DMS153 treated with DMSO at 0.1 percent for 48 hours (cell line): ENCODE data around the gene CADPS2.
"Not testable (repeated sequence)": the region's sequence is repeated elsewhere in the genome, so short reads cannot be mapped to it uniquely, and the experiment has no call there.

Experiments used
- DNase-seq: peaks from one replicate; lab custom pipeline; 2025; ENCODE audit not compliant: unreplicated experiment; lab: John Stamatoyannopoulos, UW

CADPS2 gene

GRCh38 chr7:122717356-122718089, 168.7 kb downstream of the CADPS2 start:
- DNase-seq, result no peak

- DNase-seq, result no peak
Measured at GRCh38 chr7:122715183-122715582, 171.1 kb downstream of the CADPS2 start.

- DNase-seq, result no peak
Measured at GRCh38 chr7:122710916-122711315, 175.3 kb downstream of the CADPS2 start.

GRCh38 chr7:122709930-122710646, 176.2 kb downstream of the CADPS2 start:
- DNase-seq, result no peak

GRCh38 chr7:122706836-122707235, 179.4 kb downstream of the CADPS2 start:
- no peak for DNase-seq

- no peak for DNase-seq
Measured at GRCh38 chr7:122702872-122703510, 183.3 kb downstream of the CADPS2 start, which contains the start of gene RNF148. Gene RNF148 (minus strand): TSS chr7:122702922. CDS start chr7:122702750, 172 bp downstream.

- DNase-seq, result no peak
Measured at GRCh38 chr7:122699017-122699416, 187.2 kb downstream of the CADPS2 start, which contains the start of gene RNF133. Gene RNF133 (minus strand): TSS chr7:122699117. CDS start chr7:122698918, 199 bp downstream.

GRCh38 chr7:122695816-122696215, 190.4 kb downstream of the CADPS2 start:
- no peak for DNase-seq

- no peak for DNase-seq
Measured at GRCh38 chr7:122694697-122695096, 191.6 kb downstream of the CADPS2 start.

- DNase-seq, result no peak
Measured at GRCh38 chr7:122692769-122693309, 193.4 kb downstream of the CADPS2 start.

- DNase-seq, result no peak
Measured at GRCh38 chr7:122691569-122692235, 194.6 kb downstream of the CADPS2 start.

- DNase-seq, result no peak
Measured at GRCh38 chr7:122689346-122690109, 196.7 kb downstream of the CADPS2 start.

GRCh38 chr7:122688400-122688998, 197.8 kb downstream of the CADPS2 start:
- DNase-seq, result no peak

GRCh38 chr7:122686360-122686878, 199.8 kb downstream of the CADPS2 start:
- DNase-seq, result no peak

GRCh38 chr7:122684504-122684903, 201.8 kb downstream of the CADPS2 start:
- DNase-seq, result no peak

- DNase-seq, result no peak
Measured at GRCh38 chr7:122682815-122683550, 203.3 kb downstream of the CADPS2 start.

GRCh38 chr7:122681186-122681585, 205.1 kb downstream of the CADPS2 start:
- DNase-seq, result not testable (repeated sequence)

GRCh38 chr7:122679813-122680212, 206.4 kb downstream of the CADPS2 start:
- DNase-seq, result no peak

GRCh38 chr7:122679269-122679709, 207.0 kb downstream of the CADPS2 start:
- not testable (repeated sequence) for DNase-seq
